Mesodermal cell (in vitro differentiated cells): ENCODE measurements around the gene TNFRSF4.

Source experiments
- H3K27ac ChIP-seq: 2 replicates; pipeline ENCODE4 v1.7.0; 2013; ENCODE audit warnings: mild to moderate bottlenecking, low read depth, low read length, moderate library complexity; ENCODE audit not compliant: severe bottlenecking
- H3K36me3 ChIP-seq: 2 replicates; pipeline ENCODE4 v1.7.1; 2013; ENCODE audit warnings: mild to moderate bottlenecking, low read length, moderate library complexity; ENCODE audit not compliant: control insufficient read depth, insufficient read depth
- H3K4me1 ChIP-seq: one replicate; pipeline ENCODE4 v1.7.1; 2013; ENCODE audit warnings: mild to moderate bottlenecking, low read length; ENCODE audit not compliant: insufficient read depth, control insufficient read depth, poor library complexity, severe bottlenecking
- H3K4me3 ChIP-seq: 2 replicates; pipeline ENCODE4 v1.7.0; 2013; ENCODE audit warnings: low read length, control low read depth, mild to moderate bottlenecking; ENCODE audit not compliant: insufficient read depth, poor library complexity, severe bottlenecking; ENCODE audit errors: extremely low read depth
- H3K9me3 ChIP-seq: 2 replicates; pipeline ENCODE4 v1.7.1; 2013; ENCODE audit warnings: mild to moderate bottlenecking, low read length, moderate library complexity; ENCODE audit not compliant: control insufficient read depth
- WGBS, 2 experiments: methylation state at CpG; one replicate each; pipeline ENCODE4 v1.1.5; 2013; ENCODE audit warnings: missing lambda C conversion rate in 2 of 2; ENCODE audit not compliant: insufficient coverage in 2 of 2; 5-methylcytosine and 5-hydroxymethylcytosine counted together

Gene TNFRSF4

DNA sequence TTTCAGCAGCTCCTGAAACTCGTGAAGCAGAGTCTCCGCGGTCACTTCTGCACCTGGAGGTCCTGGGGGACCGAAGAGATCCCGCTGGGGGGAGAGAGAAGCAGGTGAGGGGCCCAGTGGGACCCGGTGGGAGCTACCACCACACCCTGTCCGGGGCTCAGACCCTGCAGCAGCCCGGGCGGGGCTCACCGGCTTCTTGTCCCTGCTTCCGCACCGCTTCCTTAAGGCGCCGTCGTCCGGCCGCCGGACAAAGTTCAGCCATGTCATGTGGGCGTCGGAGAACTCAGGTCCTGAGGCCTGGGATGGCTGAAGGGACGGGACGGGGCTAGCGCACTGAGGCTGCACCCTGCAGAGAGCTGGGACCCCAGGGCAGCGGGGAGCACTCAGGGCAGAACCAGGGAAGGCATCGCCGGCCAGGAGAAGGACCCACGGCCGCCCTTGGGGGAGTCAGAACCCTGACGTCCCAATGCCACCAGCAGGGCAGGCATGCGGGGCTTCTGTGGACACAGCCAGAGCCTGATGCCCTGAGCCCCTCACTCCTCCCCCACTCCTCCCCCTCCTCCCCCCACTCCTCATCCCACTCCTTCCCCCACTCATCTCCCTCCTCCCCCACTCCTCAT lies 30.3 kb upstream of the TNFRSF4 start:
- no peaks in the 10 kb centered on the region for H3K9me3 ChIP-seq
- H3K4me1 ChIP-seq = peaks cover 4% of the 10 kb centered on the region
- H3K4me3 ChIP-seq = no peak overlapping the region
- peaks cover 3% of the 10 kb centered on the region for H3K36me3 ChIP-seq
- no peak overlapping the region for H3K27ac ChIP-seq
- 85 to 91% methylated on average over 20 to 30 of the region's 30 CpGs for WGBS, 2 experiments

DNA sequence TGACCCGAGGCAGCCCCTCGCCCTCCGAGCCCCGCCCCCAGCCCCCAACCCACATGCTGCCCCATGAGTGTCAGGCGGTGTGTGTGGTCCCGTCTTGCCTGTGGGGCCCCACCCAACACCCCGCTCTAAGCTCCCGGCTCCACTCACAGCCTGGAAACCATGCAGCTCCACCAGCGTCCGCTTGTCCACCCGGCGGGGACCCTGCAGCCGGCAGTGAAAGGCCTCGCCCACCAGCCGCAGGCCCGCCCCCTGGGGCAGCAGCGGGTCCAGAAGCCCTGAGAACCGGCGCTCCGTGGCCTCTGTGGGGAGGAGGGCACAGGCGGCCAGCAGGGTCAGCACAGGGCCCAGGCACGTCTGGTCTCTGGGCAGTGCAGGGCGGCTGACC lies 29.8 kb upstream of the TNFRSF4 start:
- H3K4me1 ChIP-seq = peaks cover 4% of the 10 kb centered on the region
- peaks cover 3% of the 10 kb centered on the region for H3K36me3 ChIP-seq
- H3K27ac ChIP-seq = no peak overlapping the region
- no peaks in the 10 kb centered on the region for H3K9me3 ChIP-seq
- no peak overlapping the region for H3K4me3 ChIP-seq
- 81 to 87% methylated on average over 18 to 23 of the region's 23 CpGs for WGBS, 2 experiments

DNA sequence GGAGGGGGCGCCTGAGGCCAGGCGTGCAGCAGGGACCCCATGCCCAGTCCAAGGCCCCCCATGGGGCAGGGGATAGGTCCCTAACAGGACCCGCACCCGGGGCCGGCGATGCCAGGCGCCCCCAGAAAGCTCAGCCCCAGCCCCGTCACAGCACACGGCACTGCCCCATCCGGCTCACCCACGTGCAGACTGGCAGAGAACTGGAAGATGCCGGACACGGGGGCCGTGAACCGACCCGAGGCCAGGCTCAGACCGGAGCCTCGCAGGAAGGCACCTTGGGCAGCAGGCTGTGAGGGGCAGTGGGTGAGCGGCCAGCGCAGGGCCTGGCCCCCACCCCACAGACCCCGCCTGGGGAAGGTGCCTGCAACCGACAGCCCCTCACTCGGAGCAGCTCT lies 29.3 kb upstream of the TNFRSF4 start:
- H3K4me1 ChIP-seq = peaks cover 4% of the 10 kb centered on the region
- H3K27ac ChIP-seq = no peak overlapping the region
- H3K9me3 ChIP-seq = no peaks in the 10 kb centered on the region
- 95 to 96% methylated on average over 21 to 22 of the region's 23 CpGs for WGBS, 2 experiments
- peaks cover 3% of the 10 kb centered on the region for H3K36me3 ChIP-seq
- H3K4me3 ChIP-seq = no peak overlapping the region

DNA sequence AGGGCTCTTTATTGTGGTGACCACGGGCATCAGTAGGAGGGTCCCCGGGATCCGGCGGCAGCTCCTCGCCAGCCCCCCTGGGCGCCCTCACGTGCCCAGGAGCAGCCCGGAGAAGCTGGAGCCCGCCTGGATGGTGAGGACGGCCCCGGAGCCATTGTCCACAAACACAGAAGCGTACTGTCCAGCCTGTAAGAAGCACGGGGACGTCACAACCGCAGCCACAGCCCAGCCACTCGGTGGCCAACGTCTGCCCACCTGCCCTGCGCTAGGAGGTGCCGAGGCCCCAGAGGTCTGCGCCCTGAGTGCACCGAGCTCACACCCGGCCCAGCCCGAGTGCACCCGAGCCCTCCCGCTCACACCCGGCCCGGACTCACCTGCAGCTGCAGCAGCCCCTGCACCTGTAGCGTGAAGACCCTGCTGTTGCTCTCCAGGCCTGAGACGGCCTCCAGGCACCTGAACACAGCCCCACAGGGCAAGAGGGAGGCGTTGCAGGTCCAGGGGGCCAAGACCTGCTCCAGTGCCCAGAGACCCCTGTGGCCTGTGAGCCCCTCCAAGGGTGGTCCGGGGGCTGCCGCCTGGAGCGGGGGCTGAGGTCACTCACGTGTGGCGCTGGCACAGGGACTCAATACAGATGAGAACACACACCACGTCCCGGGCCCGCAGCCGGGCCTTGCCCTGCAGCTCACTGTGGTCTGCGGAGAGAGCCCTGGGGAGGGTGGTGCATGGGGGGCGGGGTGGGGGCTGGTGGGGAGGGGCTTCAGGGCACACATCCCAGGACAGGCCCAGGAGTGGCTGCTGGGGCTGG lies 28.7 kb upstream of the TNFRSF4 start:
- peaks cover 6% of the 10 kb centered on the region for H3K4me1 ChIP-seq
- H3K27ac ChIP-seq = no peak overlapping the region
- no peaks in the 10 kb centered on the region for H3K9me3 ChIP-seq
- 94% methylated on average over 30 to 36 of the region's 41 CpGs for WGBS, 2 experiments
- H3K36me3 ChIP-seq = peaks cover 3% of the 10 kb centered on the region
- H3K4me3 ChIP-seq = no peak overlapping the region

DNA sequence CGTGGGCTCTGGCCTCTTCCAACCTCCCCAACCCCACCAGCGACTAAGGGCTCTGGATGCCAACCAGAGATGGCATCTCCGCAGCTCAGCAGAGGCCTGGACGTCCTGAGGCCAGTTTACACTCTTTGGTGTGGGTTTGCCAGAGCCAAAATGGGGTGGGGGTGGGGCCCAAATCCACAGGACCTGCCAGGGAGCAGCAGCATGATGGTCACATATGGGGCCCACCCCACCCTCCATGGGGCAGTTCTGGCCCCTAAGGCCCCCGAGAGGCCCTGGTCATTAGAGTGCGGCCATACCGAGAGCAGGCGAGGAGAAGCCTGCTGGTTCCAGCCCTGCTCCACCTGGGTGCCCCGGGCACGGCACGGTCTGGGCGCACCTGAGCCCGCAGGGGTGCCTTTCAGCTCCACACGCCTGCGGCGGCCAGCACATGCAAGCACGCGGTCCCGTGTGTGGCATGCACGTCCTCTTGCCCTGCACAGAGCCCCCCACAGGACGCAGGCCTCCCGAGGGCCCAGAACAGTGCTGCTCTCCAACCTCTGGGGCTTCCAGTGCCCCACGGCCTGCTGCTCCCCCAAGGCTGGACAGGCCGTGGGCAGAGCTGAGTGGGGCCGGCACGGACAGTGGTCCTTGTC lies 27.8 kb upstream of the TNFRSF4 start:
- no peaks in the 10 kb centered on the region for H3K9me3 ChIP-seq
- no peak overlapping the region for H3K27ac ChIP-seq
- no peak overlapping the region for H3K4me3 ChIP-seq
- 89 to 92% methylated on average over 23 to 26 of the region's 26 CpGs for WGBS, 2 experiments
- H3K36me3 ChIP-seq = peaks cover 3% of the 10 kb centered on the region
- H3K4me1 ChIP-seq = peaks cover 13% of the 10 kb centered on the region

DNA sequence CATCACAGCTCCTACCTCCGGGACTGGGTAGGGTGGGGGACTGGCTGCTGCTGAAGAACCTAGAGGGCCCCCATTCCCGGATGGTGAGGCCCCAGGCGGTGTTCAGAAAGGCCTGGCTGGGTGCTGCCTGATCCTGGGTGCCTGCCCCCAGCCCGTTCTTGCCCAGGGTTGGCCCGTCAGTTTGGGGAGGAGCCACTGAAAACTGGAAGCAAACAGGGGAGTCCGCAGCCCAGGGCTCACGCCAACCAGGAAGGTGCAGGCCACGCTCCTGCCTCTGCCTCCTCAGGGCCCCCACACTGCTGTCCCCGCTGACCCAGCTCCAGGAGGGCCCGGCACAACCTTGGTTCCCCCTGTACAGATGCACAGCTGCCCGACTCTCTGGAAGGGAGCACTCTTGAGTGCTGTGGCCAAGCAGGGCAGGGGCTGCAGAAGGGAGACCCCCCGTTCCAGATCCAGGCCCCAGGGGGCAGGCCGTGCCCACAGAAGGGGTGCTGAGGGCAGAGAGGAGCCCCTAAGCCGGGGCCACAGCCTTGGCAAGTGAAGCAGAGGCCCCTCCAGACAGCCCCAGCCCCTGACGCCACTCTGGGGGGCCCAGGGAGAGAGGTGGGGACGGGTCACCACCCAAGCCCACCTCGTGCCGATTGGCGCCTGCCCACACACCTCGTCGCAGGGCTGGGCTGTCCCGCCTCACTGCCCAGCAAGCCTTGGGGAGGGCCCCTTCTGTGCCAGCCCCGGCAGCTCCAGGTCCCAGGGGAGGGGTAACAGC lies 27.1 kb upstream of the TNFRSF4 start:
- H3K4me1 ChIP-seq = peaks cover 13% of the 10 kb centered on the region
- H3K9me3 ChIP-seq = no peaks in the 10 kb centered on the region
- H3K27ac ChIP-seq = no peak overlapping the region
- peaks cover 3% of the 10 kb centered on the region for H3K36me3 ChIP-seq
- H3K4me3 ChIP-seq = no peak overlapping the region
- WGBS, 2 experiments = 84 to 86% methylated on average over 20 to 21 of the region's 23 CpGs

DNA sequence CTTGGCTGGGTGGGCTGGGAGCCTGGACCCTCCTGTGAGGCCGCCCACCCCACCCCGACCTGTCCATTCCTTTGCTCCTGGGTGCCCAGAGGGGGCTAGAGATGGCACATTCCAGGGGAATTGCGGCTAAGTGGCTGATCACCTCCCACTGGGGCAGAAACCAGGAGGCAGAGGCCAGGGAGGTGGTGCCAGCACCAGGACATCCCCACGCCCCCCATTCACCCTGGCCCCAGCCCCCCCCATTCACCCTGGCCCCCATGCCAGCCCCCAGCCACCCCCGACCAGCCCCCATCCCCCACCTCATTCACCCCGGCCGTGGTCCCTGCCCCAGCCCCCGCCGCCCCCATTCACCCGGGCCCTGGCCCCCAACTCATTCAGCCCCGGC lies 26.4 kb upstream of the TNFRSF4 start:
- H3K4me3 ChIP-seq = no peak overlapping the region
- H3K4me1 ChIP-seq = peaks cover 13% of the 10 kb centered on the region
- H3K9me3 ChIP-seq = no peaks in the 10 kb centered on the region
- H3K27ac ChIP-seq = no peak overlapping the region
- H3K36me3 ChIP-seq = peaks cover 3% of the 10 kb centered on the region
- WGBS, 2 experiments = 67% methylated on average over 2 of the region's 11 CpGs; no CpG with 5 or more reads in 1 of the 2 experiments

DNA sequence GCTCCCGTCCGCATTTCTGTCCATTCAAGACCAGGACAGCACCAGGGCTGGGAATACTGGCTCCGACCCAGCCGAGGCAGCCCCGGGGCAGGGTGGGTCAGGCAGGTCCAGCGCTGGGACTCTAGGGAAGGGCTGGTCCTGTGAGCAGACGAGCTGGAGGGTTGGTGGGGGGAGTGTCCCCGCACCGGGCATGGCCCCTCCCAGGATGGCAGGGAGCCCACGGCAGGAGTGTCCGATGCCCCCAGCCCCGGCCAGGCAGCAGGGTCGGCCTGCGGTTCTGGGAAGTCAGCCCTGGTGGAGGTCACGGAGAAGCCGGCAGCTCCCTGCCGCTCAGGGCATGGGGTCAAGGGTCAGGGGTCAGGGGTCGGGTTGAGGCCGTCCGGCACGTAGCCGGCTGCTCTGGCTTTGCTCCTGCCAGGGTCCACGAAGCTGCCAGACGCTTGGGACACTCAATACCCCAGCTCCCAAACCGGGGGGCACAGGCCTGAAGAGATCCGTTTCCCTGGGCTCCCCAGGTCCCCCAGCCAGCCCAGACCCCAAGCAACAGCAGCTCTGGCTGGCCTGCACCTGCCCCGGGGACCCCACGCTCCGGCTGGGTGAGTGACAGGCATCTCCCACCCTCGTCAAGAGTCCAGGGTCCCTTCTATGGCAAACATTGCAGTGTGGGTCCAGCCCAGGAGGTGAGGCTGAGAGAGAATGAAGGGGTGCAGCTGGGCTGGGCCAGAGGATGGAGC lies 25.8 kb upstream of the TNFRSF4 start:
- Histone ChIP-seq H3K27ac (no peak overlapping the region), H3K36me3 (peaks cover 6% of the 10 kb centered on the region), H3K9me3 (no peaks in the 10 kb centered on the region), H3K4me3 (no peak overlapping the region), H3K4me1 (peaks cover 13% of the 10 kb centered on the region)
- 83 to 85% methylated on average over 26 to 28 of the region's 30 CpGs for WGBS, 2 experiments

DNA sequence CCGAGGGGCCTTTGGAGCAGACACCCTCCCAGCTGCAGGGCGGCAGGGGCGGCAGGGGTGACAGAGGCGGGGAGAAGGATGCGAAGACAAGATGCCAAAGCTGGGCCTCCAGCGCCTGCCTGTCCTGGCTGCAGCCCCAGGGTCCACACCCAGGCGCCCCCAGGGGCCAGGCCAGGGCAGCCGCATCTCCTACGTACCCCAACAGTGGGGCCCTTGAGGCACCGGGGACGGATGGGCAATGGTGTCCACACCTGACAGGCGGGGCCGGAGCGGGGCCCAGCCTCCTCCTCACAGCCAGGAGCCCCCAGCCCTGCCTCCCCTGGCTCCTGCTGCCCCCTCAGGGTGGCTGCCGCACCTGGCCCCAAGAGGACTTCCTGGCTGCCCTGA lies 25.3 kb upstream of the TNFRSF4 start:
- Histone ChIP-seq H3K4me1 (peaks cover 13% of the 10 kb centered on the region), H3K4me3 (no peak overlapping the region), H3K9me3 (no peaks in the 10 kb centered on the region), H3K36me3 (peaks cover 10% of the 10 kb centered on the region), H3K27ac (no peak overlapping the region)
- WGBS, 2 experiments = 89 to 93% methylated on average over 9 to 15 of the region's 15 CpGs

DNA sequence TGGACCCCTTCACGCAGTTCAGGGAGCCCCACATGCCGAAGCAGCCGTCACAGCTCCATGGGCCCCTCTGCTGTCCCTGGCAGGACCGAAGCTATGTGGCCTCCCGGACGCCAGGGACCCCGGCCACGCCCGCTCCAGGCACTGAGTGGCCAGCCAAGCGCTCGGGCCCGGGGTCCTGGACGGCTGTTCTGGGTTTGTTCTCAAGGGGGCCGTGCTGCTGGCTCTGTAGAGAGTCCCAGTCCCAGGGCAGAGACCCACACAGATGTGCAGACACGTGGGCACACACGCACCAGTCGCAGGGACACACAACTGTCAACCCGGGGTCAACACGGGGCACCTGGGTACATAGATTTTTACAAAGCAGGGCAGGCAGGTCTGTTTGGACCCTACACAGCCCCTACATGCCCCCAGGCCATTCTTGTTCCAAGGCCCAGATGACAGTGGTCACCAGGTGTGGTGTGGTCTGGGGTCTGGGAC lies 24.8 kb upstream of the TNFRSF4 start:
- 86 to 88% methylated on average over 17 to 19 of the region's 19 CpGs for WGBS, 2 experiments
- no peak overlapping the region for H3K27ac ChIP-seq

More for the DNA sequence above, 24.8 kb upstream of the TNFRSF4 start:
- H3K4me3 ChIP-seq = no peak overlapping the region
- peaks cover 9% of the 10 kb centered on the region for H3K36me3 ChIP-seq
- H3K9me3 ChIP-seq = no peaks in the 10 kb centered on the region
- peaks cover 13% of the 10 kb centered on the region for H3K4me1 ChIP-seq
